IMR-90 (cell line): ENCODE data around the gene CD7. TPM values are rescaled to one million over a fixed set of nuclear protein-coding genes. Genes with fewer than 3 reads are reported as not detected.

Source experiments
- ATAC-seq: fragments of 200-7000 bp; cut with Tn5 transposase; 2 replicates; pipeline ENCODE4 v1.9.1; 2020; ENCODE audit warnings: low read depth, mild to moderate bottlenecking, moderate library complexity
- BruUV-seq: library from RNA; stranded (reverse); fragments of 400-500 nt; replicated peaks from 2 replicates; lab custom pipeline; 2021; lab: Mats Ljungman, UMichigan
- CTCF ChIA-PET: fragments of 300-600 bp; formaldehyde crosslinking; extraction: SDS; loops from one replicate; lab custom pipeline; 2021; ENCODE audit warnings: antibody characterized with exemption; lab: Yijun Ruan, JAX
- POLR2A ChIA-PET: fragments of 300-600 bp; sonication (Branson Sonifier 250); formaldehyde crosslinking; loops from one replicate; lab custom pipeline; 2022; ENCODE audit warnings: antibody characterized with exemption; ENCODE audit not compliant: unreplicated experiment; lab: Charles Lee
- DNase-seq: peaks from one replicate; pipeline ENCODE4 v3.0.0; 2013
- H2AFZ ChIP-seq: replicated peaks from 2 replicates; pipeline ENCODE3; 2013; ENCODE audit warnings: low read length, mild to moderate bottlenecking; ENCODE audit not compliant: poor library complexity
- H2AK5ac ChIP-seq: 2 replicates; pipeline ENCODE4 v1.6.1; 2013; ENCODE audit warnings: low read depth, low read length, inconsistent platforms
- H2AK9ac ChIP-seq: replicated peaks from 2 replicates; pipeline ENCODE3; 2013; ENCODE audit warnings: mild to moderate bottlenecking, low read depth, low read length, moderate library complexity; ENCODE audit not compliant: poor library complexity
- H2BK120ac ChIP-seq: 2 replicates; pipeline ENCODE4 v1.6.1; 2013; ENCODE audit warnings: low read depth, low read length, inconsistent platforms
- H2BK15ac ChIP-seq: 3 replicates; pipeline ENCODE4 v1.6.1; 2013; ENCODE audit warnings: low read depth, low read length, inconsistent platforms
- H2BK20ac ChIP-seq: 2 replicates; pipeline ENCODE4 v1.6.1; 2013; ENCODE audit warnings: low read depth, mild to moderate bottlenecking, inconsistent platforms, low read length, moderate library complexity
- H2BK5ac ChIP-seq: 2 replicates; pipeline ENCODE4 v1.6.1; 2013; ENCODE audit warnings: mild to moderate bottlenecking, low read depth, low read length, inconsistent platforms; ENCODE audit not compliant: poor library complexity, severe bottlenecking
- H3K14ac ChIP-seq: replicated peaks from 2 replicates; pipeline ENCODE4 v1.6.1; 2013; ENCODE audit warnings: low read depth, low read length, inconsistent platforms
- H3K18ac ChIP-seq: 2 replicates; pipeline ENCODE4 v1.6.1; 2013; ENCODE audit warnings: low read depth, low read length, control low read depth
- H3K23ac ChIP-seq: 2 replicates; pipeline ENCODE4 v1.6.1; 2013; ENCODE audit warnings: low read depth, low read length, inconsistent platforms
- H3K27ac ChIP-seq: 2 replicates; pipeline ENCODE4 v1.5.1; 2013; ENCODE audit warnings: mild to moderate bottlenecking, control low read depth, low read length; ENCODE audit not compliant: insufficient read depth
- H3K27me3 ChIP-seq: 2 replicates; pipeline ENCODE4 v1.6.1; 2013; ENCODE audit warnings: low read length; ENCODE audit not compliant: control insufficient read depth, insufficient read depth
- H3K36me3 ChIP-seq: 2 replicates; pipeline ENCODE4 v1.6.1; 2013; ENCODE audit warnings: low read length, mixed read lengths; ENCODE audit not compliant: control insufficient read depth, insufficient read depth
- H3K4ac ChIP-seq: 2 replicates; pipeline ENCODE4 v1.6.1; 2013; ENCODE audit warnings: low read depth, low read length, inconsistent platforms
- H3K4me1 ChIP-seq: 2 replicates; pipeline ENCODE4 v1.6.1; 2013; ENCODE audit warnings: low read length, mixed read lengths; ENCODE audit not compliant: control insufficient read depth, insufficient read depth
- H3K4me2 ChIP-seq: 2 replicates; pipeline ENCODE4 v1.6.1; 2013; ENCODE audit warnings: low read depth, mild to moderate bottlenecking, control low read depth, low read length, moderate library complexity
- H3K4me3 ChIP-seq: 2 replicates; pipeline ENCODE4 v1.5.1; 2013; ENCODE audit warnings: low read depth, mild to moderate bottlenecking, control low read depth, low read length, moderate library complexity; ENCODE audit not compliant: insufficient read depth
- H3K56ac ChIP-seq: 2 replicates; pipeline ENCODE4 v1.6.1; 2013; ENCODE audit warnings: low read length, inconsistent platforms; ENCODE audit not compliant: insufficient read depth; ENCODE audit errors: extremely low read depth
- H3K79me1 ChIP-seq, 2 experiments: 2 replicates each; pipeline ENCODE4 v1.6.1; 2013; ENCODE audit warnings: low read length in 2 of 2, inconsistent platforms in 1 of 2, low read depth in 1 of 2
- H3K9ac ChIP-seq: 2 replicates; pipeline ENCODE4 v1.6.1; 2013; ENCODE audit warnings: low read depth, low read length, control low read depth
- H3K9me1 ChIP-seq: 2 replicates; pipeline ENCODE4 v1.6.1; 2013; ENCODE audit warnings: low read length, inconsistent platforms; ENCODE audit not compliant: insufficient read depth
- H3K9me3 ChIP-seq: 2 replicates; pipeline ENCODE4 v1.6.1; 2013; ENCODE audit warnings: low read length; ENCODE audit not compliant: control insufficient read depth, insufficient read depth
- H4K20me1 ChIP-seq: 2 replicates; pipeline ENCODE4 v1.6.1; 2013; ENCODE audit warnings: low read length, inconsistent platforms; ENCODE audit not compliant: insufficient read depth
- H4K5ac ChIP-seq: 2 replicates; pipeline ENCODE4 v1.6.1; 2013; ENCODE audit warnings: mild to moderate bottlenecking, low read depth, low read length, control low read depth
- H4K8ac ChIP-seq, 2 experiments: 2 replicates each; pipeline ENCODE4 v1.6.1; 2013; ENCODE audit warnings: low read depth in 2 of 2, low read length in 2 of 2, control low read depth in 1 of 2, inconsistent platforms in 1 of 2
- H4K91ac ChIP-seq: 2 replicates; pipeline ENCODE4 v1.6.1; 2013; ENCODE audit warnings: low read depth, low read length, inconsistent platforms; ENCODE audit not compliant: insufficient read depth
- CEBPB ChIP-seq: IDR thresholded peaks from 2 replicates; pipeline ENCODE4 v1.6.1; 2012; ENCODE audit warnings: low read depth, low read length, improper control_type of control experiment
- MAFK ChIP-seq: IDR thresholded peaks from 2 replicates; pipeline ENCODE4 v1.6.1; 2012; ENCODE audit warnings: low read depth, low read length, improper control_type of control experiment
- MXI1 ChIP-seq: IDR thresholded peaks from 2 replicates; pipeline ENCODE4 v1.6.1; 2012; ENCODE audit warnings: low read depth, mild to moderate bottlenecking, low read length, moderate library complexity, borderline replicate concordance
- NFE2L2 ChIP-seq: fragments of 150-350 bp; IDR thresholded peaks from 2 replicates; pipeline ENCODE4 v1.6.1; 2016; ENCODE audit warnings: low read depth, mild to moderate bottlenecking, low read length
- POLR2A ChIP-seq: IDR thresholded peaks from 2 replicates; pipeline ENCODE4 v1.6.1; 2012; ENCODE audit warnings: mild to moderate bottlenecking, low read depth, low read length
- RAD21 ChIP-seq: IDR thresholded peaks from 2 replicates; pipeline ENCODE4 v1.6.1; 2012; ENCODE audit warnings: low read length, improper control_type of control experiment
- RCOR1 ChIP-seq: IDR thresholded peaks from 2 replicates; pipeline ENCODE4 v1.6.1; 2012; ENCODE audit warnings: mild to moderate bottlenecking, low read length, improper control_type of control experiment; ENCODE audit not compliant: insufficient replicate concordance
- RFX5 ChIP-seq: IDR thresholded peaks from 2 replicates; pipeline ENCODE4 v1.8.0; 2012; ENCODE audit warnings: low read depth, mild to moderate bottlenecking, low read length, moderate library complexity
- SMC3 ChIP-seq: fragments of 150-350 bp; IDR thresholded peaks from 2 replicates; pipeline ENCODE4 v1.6.1; 2016; ENCODE audit warnings: low read depth, mild to moderate bottlenecking, antibody characterized with exemption, low read length, moderate library complexity
- WGBS, 2 experiments: methylation state at CpG; one replicate each; pipeline versions ENCODE4 v1.1.5 to v1.1.7; 2013; ENCODE audit warnings: missing lambda C conversion rate in 2 of 2; ENCODE audit not compliant: insufficient read length in 1 of 2; ENCODE audit errors: extremely low coverage in 2 of 2; 5-methylcytosine and 5-hydroxymethylcytosine counted together
- dilution Hi-C: fragments of 300-500 bp; cut with HindIII; formaldehyde crosslinking; loops from one replicate; pipeline ENCODE4 v1.14.3; 2018; ENCODE audit warnings: low sequenced_read_pairs; ENCODE audit not compliant: unreplicated experiment
- in situ Hi-C: fragments of 300-500 bp; cut with MboI; formaldehyde crosslinking; loops from 3 replicates; pipeline ENCODE4 v1.14.3; 2019; ENCODE audit warnings: low sequenced_read_pairs, inconsistent platforms, mixed read lengths
- intact Hi-C: fragments of 100-400 bp; cut with micrococcal nuclease; formaldehyde crosslinking; loops from 2 replicates; pipeline ENCODE4 v1.10.0; 2022
- polyA plus RNA-seq, 3 experiments: library from polyadenylated mRNA; depleted of rRNA; stranded (reverse); fragments of >200 nt; gene quantifications; 2 replicates each; pipeline ENCODE4 v1.2.3, GENCODE V29; 2012; ENCODE audit warnings: low replicate concordance in 1 of 3
- total RNA-seq: library from RNA; depleted of rRNA; stranded (reverse); fragments of >200 nt; gene quantifications from 2 replicates; pipeline ENCODE4 v1.2.3, GENCODE V29; 2012
- TF ChIP-seq, protein P1 (sequence below): conservative IDR thresholded peaks from 2 replicates; pipeline ENCODE4 v1.5.1; 2012; ENCODE audit warnings: mild to moderate bottlenecking, low read depth, low read length, improper control_type of control experiment
- TF ChIP-seq, protein P2 (sequence below): fragments of 150-350 bp; IDR thresholded peaks from 2 replicates; pipeline ENCODE4 v1.6.1; 2017; ENCODE audit warnings: mild to moderate bottlenecking, antibody characterized with exemption, low read length, low read depth

Gene CD7
- total and polyA plus RNA-seq, 2 of the 4 experiments (the other 2 are of a cell fraction): not detected

DNA sequence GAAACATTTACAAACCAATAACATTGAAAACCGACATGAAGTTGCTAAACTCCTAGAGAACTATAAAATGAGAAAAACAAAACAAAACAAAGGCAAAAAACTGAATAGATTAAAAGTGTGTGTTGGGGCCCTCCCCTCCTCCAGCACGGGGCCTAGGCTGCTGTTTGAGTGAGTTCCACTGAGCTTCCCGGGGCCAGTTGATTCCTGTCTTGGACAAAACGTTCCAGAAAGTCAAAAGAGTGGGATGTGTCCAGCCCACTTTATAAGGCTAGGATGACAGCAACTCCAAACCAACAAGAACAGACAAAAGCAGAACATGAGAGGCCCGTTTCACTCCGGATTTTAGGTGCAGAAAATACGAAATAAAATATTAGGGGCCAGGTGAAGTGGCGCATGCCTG lies 32.3 kb downstream of the CD7 start:
- BruUV-seq: no TSS peak
- no peak overlapping the region for H3K4me3 ChIP-seq
- no peak overlapping the region for H3K4ac ChIP-seq
- no peak overlapping the region for H2AFZ ChIP-seq
- no peaks in the 10 kb centered on the region for H3K9me3 ChIP-seq
- peak overlapping the region; percentile 2; the same call in 1 of the 2 replicates for H4K5ac ChIP-seq
- H3K18ac ChIP-seq: peak overlapping the region; percentile 12; the same call in 1 of the 2 replicates
- ATAC-seq: no peak
- H3K27ac ChIP-seq: no peak overlapping the region
- H3K9me1 ChIP-seq: peaks cover 38% of the 10 kb centered on the region
- no peak overlapping the region for H2BK20ac ChIP-seq
- H3K4me2 ChIP-seq: no peak overlapping the region
- H3K23ac ChIP-seq: no peak overlapping the region
- in situ Hi-C loops: no loop called here
- ChIA-PET POLR2A (interaction anchor here (0.6 kb wide), 1 partner anchor 62 kb away, joined by 3 read pairs; no protein-coding TSS in a partner anchor), CTCF (interaction anchor here (0.6 kb wide), 1 partner anchor 49 kb away, joined by 3 read pairs; no protein-coding TSS in a partner anchor)
- no peak overlapping the region for H3K14ac ChIP-seq
- peaks cover 36% of the 10 kb centered on the region for H3K4me1 ChIP-seq
- H2BK120ac ChIP-seq: peak overlapping the region; percentile 24; the same call in 1 of the 2 replicates
- no peak overlapping the region for H3K9ac ChIP-seq
- H4K91ac ChIP-seq: no peak overlapping the region
- intact Hi-C loops: no loop called here
- peaks cover 10% of the 10 kb centered on the region; the same call in 1 of the 2 replicates for H4K20me1 ChIP-seq
- H3K79me1 ChIP-seq: peaks cover 0 to 21% of the 10 kb centered on the region in 2 experiments; a peak in 2 of 4 replicates
- peak overlapping the region in 1 of 2 experiments; percentile 43; a peak in 1 of 4 replicates for H4K8ac ChIP-seq
- no peaks in the 10 kb centered on the region for H3K36me3 ChIP-seq
- H2BK5ac ChIP-seq: no peak overlapping the region
- no peak overlapping the region for H2BK15ac ChIP-seq
- no peak for DNase-seq
- dilution Hi-C loops: no loop called here
- no peak for TF ChIP-seq MAFK
- no peak for TF ChIP-seq MXI1
- no peak for TF ChIP-seq RFX5
- no peak for TF ChIP-seq RCOR1
- TF ChIP-seq RAD21: no peak
- TF ChIP-seq, protein P1, sequence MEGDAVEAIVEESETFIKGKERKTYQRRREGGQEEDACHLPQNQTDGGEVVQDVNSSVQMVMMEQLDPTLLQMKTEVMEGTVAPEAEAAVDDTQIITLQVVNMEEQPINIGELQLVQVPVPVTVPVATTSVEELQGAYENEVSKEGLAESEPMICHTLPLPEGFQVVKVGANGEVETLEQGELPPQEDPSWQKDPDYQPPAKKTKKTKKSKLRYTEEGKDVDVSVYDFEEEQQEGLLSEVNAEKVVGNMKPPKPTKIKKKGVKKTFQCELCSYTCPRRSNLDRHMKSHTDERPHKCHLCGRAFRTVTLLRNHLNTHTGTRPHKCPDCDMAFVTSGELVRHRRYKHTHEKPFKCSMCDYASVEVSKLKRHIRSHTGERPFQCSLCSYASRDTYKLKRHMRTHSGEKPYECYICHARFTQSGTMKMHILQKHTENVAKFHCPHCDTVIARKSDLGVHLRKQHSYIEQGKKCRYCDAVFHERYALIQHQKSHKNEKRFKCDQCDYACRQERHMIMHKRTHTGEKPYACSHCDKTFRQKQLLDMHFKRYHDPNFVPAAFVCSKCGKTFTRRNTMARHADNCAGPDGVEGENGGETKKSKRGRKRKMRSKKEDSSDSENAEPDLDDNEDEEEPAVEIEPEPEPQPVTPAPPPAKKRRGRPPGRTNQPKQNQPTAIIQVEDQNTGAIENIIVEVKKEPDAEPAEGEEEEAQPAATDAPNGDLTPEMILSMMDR: no peak
- no peak for TF ChIP-seq SMC3
- TF ChIP-seq NFE2L2: no peak
- TF ChIP-seq CEBPB: no peak
- TF ChIP-seq, protein P2, sequence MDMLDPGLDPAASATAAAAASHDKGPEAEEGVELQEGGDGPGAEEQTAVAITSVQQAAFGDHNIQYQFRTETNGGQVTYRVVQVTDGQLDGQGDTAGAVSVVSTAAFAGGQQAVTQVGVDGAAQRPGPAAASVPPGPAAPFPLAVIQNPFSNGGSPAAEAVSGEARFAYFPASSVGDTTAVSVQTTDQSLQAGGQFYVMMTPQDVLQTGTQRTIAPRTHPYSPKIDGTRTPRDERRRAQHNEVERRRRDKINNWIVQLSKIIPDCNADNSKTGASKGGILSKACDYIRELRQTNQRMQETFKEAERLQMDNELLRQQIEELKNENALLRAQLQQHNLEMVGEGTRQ: no peak
- TF ChIP-seq POLR2A: no peak
- no peak overlapping the region for H2AK9ac ChIP-seq
- no peaks in the 10 kb centered on the region for H3K27me3 ChIP-seq
- WGBS, 2 experiments: 83% methylated on average over 1 of the region's 8 CpGs; no CpG with 5 or more reads in 1 of the 2 experiments
- H3K56ac ChIP-seq: no peak overlapping the region
- no peak overlapping the region for H2AK5ac ChIP-seq
